ENCODE measurements around the gene PTRH2. TPM values are rescaled to one million over a fixed set of nuclear protein-coding genes. Genes with fewer than 3 reads are reported as not detected.
A peak's percentile ranks its signal among the peaks of the same experiment; 100 is the strongest.

Gene PTRH2
- total RNA-seq, 1 experiment from 2014 or later, result 40.8 TPM

GRCh38 chr17:59688496-59688895 is 18.7 kb downstream of the PTRH2 start:
- Histone ChIP-seq H3K14ac (ENCODE audit: insufficient read depth, low read length) (no peak overlapping the region), H2BK15ac (ENCODE audit: low read depth, low read length) (no peak overlapping the region), H3K18ac (ENCODE audit: insufficient read length, low read depth, low read length) (no peak overlapping the region), H3K9me3 (ENCODE audit: control insufficient read depth, low read depth, low read length) (no peaks in the 10 kb centered on the region), H4K91ac (ENCODE audit: insufficient read length, low read depth, low read length) (no peak overlapping the region), H3K4ac (ENCODE audit: low read depth, low read length) (no peak overlapping the region), H3K27ac (ENCODE audit: insufficient read length, low read depth, low read length) (no peak overlapping the region), H3K79me1 (ENCODE audit: insufficient read depth, low read depth, low read length, poor library complexity, severe bottlenecking) (no peaks in the 10 kb centered on the region), H2BK20ac (ENCODE audit: low read depth, low read length, poor library complexity, severe bottlenecking) (no peak overlapping the region), H4K5ac (ENCODE audit: insufficient read length, low read depth, low read length) (no peak overlapping the region), H2AK5ac (ENCODE audit: insufficient read length, low read length) (no peak overlapping the region), H3K23ac (ENCODE audit: insufficient read length, low read depth, low read length) (no peak overlapping the region), H3K4me2 (ENCODE audit: insufficient read depth, insufficient read length, low read length) (no peak overlapping the region), H2BK12ac (ENCODE audit: insufficient read length, low read depth, low read length) (no peak overlapping the region), H2AFZ (ENCODE audit: low read length) (no peak overlapping the region), H3K56ac (ENCODE audit: insufficient read length, low read depth, low read length) (no peak overlapping the region), H3K23me2 (ENCODE audit: insufficient read length, low read depth, low read length, poor library complexity, severe bottlenecking) (no peaks in the 10 kb centered on the region), H3T11ph (ENCODE audit: low read length) (no peak overlapping the region), H4K8ac (replicated peaks; ENCODE audit: insufficient read length, low read depth, low read length) (no peak overlapping the region), H3K79me2 (ENCODE audit: insufficient read depth, low read length) (no peaks in the 10 kb centered on the region), H2BK5ac (ENCODE audit: insufficient read length, low read length) (no peak overlapping the region), H3K27me3 (ENCODE audit: insufficient read depth, low read length) (no peaks in the 10 kb centered on the region), H3K9ac (ENCODE audit: extremely low read depth, insufficient read length, low read length) (no peak overlapping the region), H2BK120ac (ENCODE audit: low read depth, low read length, poor library complexity, severe bottlenecking) (no peak overlapping the region), H4K20me1 (ENCODE audit: control insufficient read depth, insufficient read depth, insufficient read length) (no peaks in the 10 kb centered on the region), H3K4me1 (ENCODE audit: insufficient read depth, low read length) (no peaks in the 10 kb centered on the region)
- Mint-ChIP-seq H3K4me1 (no peaks in the 10 kb centered on the region), H3K4me3 (no peak overlapping the region), H3K27ac (peak overlapping the region in 1 of 3 experiments; percentile 15; a peak in 1 of 7 replicates), H3K9me3 (no peaks in the 10 kb centered on the region), H3K27me3 (ENCODE audit: low read depth) (no peaks in the 10 kb centered on the region), H3K36me3 (ENCODE audit: insufficient read depth in 1 of 3, low read depth in 3 of 3) (peaks cover 28 to 85% (median 71%) of the 10 kb centered on the region in 3 experiments; a peak in 6 of 7 replicates)
- WGBS (ENCODE audit: extremely low coverage, insufficient read length, low lambda C conversion rate), result no CpG with 5 or more reads among the region's 2 CpGs
- no peak for DNase-seq
- TF ChIP-seq CTCF (conservative IDR thresholded peaks at IDR 0.05), result no peak
